Panc1 (cell line): ENCODE data around the gene STUB1. TPM values are rescaled to one million over a fixed set of nuclear protein-coding genes. Genes with fewer than 3 reads are reported as not detected.

Experiments
- ATAC-seq: fragments of 200-7000 bp; cut with Tn5 transposase; 2 replicates; pipeline ENCODE4 v1.9.1; 2020; ENCODE audit warnings: mild to moderate bottlenecking, moderate library complexity
- BruUV-seq: library from RNA; stranded (reverse); fragments of 400-500 nt; replicated peaks from 2 replicates; lab custom pipeline; 2021; lab: Mats Ljungman, UMichigan
- CTCF ChIA-PET: fragments of 300-600 bp; sonication (Branson Sonifier 250); formaldehyde crosslinking; loops from one replicate; lab custom pipeline; 2022; ENCODE audit warnings: antibody characterized with exemption; lab: Charles Lee
- POLR2A ChIA-PET: fragments of 300-600 bp; sonication (Branson Sonifier 250); formaldehyde crosslinking; loops from one replicate; lab custom pipeline; 2022; ENCODE audit warnings: antibody characterized with exemption; lab: Charles Lee
- DNase-seq: peaks from one replicate; pipeline ENCODE4 v3.0.0-alpha.2; 2010; ENCODE audit warnings: low read depth, low spot score
- H3K27ac ChIP-seq: 2 replicates; pipeline ENCODE4 v1.5.1; 2011; ENCODE audit warnings: mild to moderate bottlenecking, low read length, inconsistent platforms
- H3K27me3 ChIP-seq: fragments of 200-500 bp; sonication (Bioruptor generic); 2 replicates; pipeline ENCODE4 v1.6.0; 2014; ENCODE audit warnings: low read length, inconsistent platforms; ENCODE audit not compliant: control insufficient read depth, insufficient read depth
- H3K36me3 ChIP-seq: fragments of 200-500 bp; sonication (Bioruptor generic); 2 replicates; pipeline ENCODE4 v1.5.1; 2014; ENCODE audit warnings: inconsistent platforms, mild to moderate bottlenecking, low read length, moderate library complexity; ENCODE audit not compliant: control insufficient read depth, insufficient read depth
- H3K4me1 ChIP-seq: 2 replicates; pipeline ENCODE4 v1.5.1; 2011; ENCODE audit warnings: inconsistent platforms, mild to moderate bottlenecking, low read length, moderate library complexity; ENCODE audit not compliant: control insufficient read depth, insufficient read depth
- H3K4me3 ChIP-seq, 2 experiments: 2 replicates each; pipeline ENCODE4 v1.5.1; 2011 to 2012; ENCODE audit warnings: low read depth in 2 of 2, low read length in 2 of 2, mild to moderate bottlenecking in 2 of 2, inconsistent platforms in 1 of 2, moderate library complexity in 1 of 2
- H3K9me3 ChIP-seq: fragments of 200-500 bp; sonication (Bioruptor generic); 2 replicates; pipeline ENCODE4 v1.5.1; 2014; ENCODE audit warnings: low read depth, mild to moderate bottlenecking, inconsistent platforms, low read length, moderate library complexity; ENCODE audit not compliant: control insufficient read depth, insufficient read depth
- POLR2AphosphoS5 ChIP-seq: IDR thresholded peaks from 2 replicates; pipeline ENCODE4 v1.6.1; 2012; ENCODE audit warnings: mild to moderate bottlenecking, low read depth, low read length, moderate library complexity
- REST ChIP-seq, 2 experiments: IDR thresholded peaks; 2 replicates each; pipeline ENCODE4 v1.6.1; 2011 to 2012; ENCODE audit warnings: low read depth in 2 of 2, control low read depth in 1 of 2, low read length in 1 of 2, mild to moderate bottlenecking in 1 of 2, moderate library complexity in 1 of 2; ENCODE audit not compliant: insufficient read depth in 1 of 2
- SIN3A ChIP-seq: IDR thresholded peaks from 2 replicates; pipeline ENCODE4 v1.6.1; 2012; ENCODE audit warnings: low read depth, mild to moderate bottlenecking, low read length, moderate library complexity, borderline replicate concordance; ENCODE audit not compliant: insufficient read depth
- TCF7L2 ChIP-seq: IDR thresholded peaks from 2 replicates; pipeline ENCODE4 v1.6.1; 2011; ENCODE audit warnings: mild to moderate bottlenecking, low read depth, low read length, inconsistent platforms
- in situ Hi-C: cut with HindIII; loops from 2 replicates; pipeline ENCODE4 v1.10.0; 2016; ENCODE audit warnings: low sequenced_read_pairs, low pct_unique_long_range_greater_than_20kb
- intact Hi-C: fragments of 100-400 bp; cut with micrococcal nuclease; formaldehyde crosslinking; loops from one replicate; pipeline ENCODE4 v1.10.0; 2022; ENCODE audit not compliant: unreplicated experiment
- total RNA-seq: library from RNA; stranded (reverse); gene quantifications from one replicate; pipeline ENCODE4 v1.2.1, GENCODE V29; 2021; ENCODE audit not compliant: unreplicated experiment
- TF ChIP-seq, protein P1 (sequence below): fragments of 450-650 bp; IDR thresholded peaks from 2 replicates; pipeline ENCODE4 v1.5.1; 2017; ENCODE audit warnings: mild to moderate bottlenecking

STUB1 gene
- total RNA-seq, 1 experiment from 2014 or later = 217 TPM

DNA sequence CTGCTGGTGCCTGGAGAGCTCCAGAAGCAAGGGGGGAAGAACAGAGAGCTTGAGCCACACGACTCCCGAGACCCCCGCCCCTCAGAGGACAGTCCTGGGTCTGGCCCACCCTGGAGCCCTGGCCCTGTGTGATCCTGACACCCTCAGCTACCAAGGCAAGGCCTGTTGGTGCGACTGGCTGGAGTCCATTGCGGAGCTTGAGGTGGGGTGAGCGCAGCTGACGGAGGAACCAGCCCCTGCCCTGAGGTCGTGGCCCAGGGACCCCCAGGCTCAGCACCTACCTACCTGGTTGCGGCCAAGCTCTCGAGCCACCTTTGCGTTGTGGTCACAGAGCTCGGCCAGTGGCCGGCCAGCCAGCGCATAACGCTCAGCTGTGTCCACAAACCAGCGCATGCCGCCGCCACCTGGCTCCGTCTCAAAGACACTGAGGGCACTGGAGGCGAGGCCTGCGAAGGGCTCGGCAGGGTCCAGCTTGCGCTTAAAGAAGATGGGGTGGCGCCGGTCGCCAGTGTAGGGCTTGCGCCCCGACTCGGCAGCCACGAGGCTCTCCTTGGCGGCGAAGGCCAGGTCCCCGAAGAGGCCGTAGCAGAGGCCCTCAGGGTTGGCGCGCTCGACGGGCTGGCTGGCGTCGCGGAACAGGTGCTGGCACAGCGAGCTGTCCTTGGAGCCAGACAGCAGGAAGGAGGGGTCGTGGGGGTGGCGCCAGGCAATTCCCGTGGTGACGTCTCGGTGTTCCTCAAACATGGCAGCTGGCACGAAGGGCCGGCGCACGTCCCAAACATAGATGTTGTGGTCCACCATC lies 6.5 kb downstream of the STUB1 start:
- DNase-seq (no peak), ATAC-seq (no peak)
- no peaks in the 10 kb centered on the region for H3K27me3 ChIP-seq
- no TSS peak for BruUV-seq
- TF ChIP-seq TCF7L2 (no peak), SIN3A (no peak), REST (IDR thresholded peaks at IDR 0.05; ENCODE audit: insufficient read depth in 1 of 2, low read depth in 2 of 2, low read length in 1 of 2) (no peak), POLR2AphosphoS5 (no peak)
- TF ChIP-seq, protein P1, sequence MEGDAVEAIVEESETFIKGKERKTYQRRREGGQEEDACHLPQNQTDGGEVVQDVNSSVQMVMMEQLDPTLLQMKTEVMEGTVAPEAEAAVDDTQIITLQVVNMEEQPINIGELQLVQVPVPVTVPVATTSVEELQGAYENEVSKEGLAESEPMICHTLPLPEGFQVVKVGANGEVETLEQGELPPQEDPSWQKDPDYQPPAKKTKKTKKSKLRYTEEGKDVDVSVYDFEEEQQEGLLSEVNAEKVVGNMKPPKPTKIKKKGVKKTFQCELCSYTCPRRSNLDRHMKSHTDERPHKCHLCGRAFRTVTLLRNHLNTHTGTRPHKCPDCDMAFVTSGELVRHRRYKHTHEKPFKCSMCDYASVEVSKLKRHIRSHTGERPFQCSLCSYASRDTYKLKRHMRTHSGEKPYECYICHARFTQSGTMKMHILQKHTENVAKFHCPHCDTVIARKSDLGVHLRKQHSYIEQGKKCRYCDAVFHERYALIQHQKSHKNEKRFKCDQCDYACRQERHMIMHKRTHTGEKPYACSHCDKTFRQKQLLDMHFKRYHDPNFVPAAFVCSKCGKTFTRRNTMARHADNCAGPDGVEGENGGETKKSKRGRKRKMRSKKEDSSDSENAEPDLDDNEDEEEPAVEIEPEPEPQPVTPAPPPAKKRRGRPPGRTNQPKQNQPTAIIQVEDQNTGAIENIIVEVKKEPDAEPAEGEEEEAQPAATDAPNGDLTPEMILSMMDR = no peak
- ChIA-PET CTCF (interaction anchor here (0.5 kb wide), 1 partner anchor 15 kb away, joined by 3 read pairs; no protein-coding TSS in a partner anchor), POLR2A (no interaction called here)
- peaks cover 10% of the 10 kb centered on the region; the same call in 1 of the 2 replicates for H3K36me3 ChIP-seq
- in situ Hi-C loops = no loop called here
- intact Hi-C loops = loop anchor here (10.0 kb wide), 1 partner anchor 1088 kb away; the partner anchor contains the start of genes EME2, MRPS34 and NME3
- 0 out of 2 replicates have a peak overlapping the region, but pooled peaks have one; percentile 23 for H3K27ac ChIP-seq
- no peaks in the 10 kb centered on the region for H3K9me3 ChIP-seq
- no peak overlapping the region for H3K4me3 ChIP-seq
- H3K4me1 ChIP-seq = peaks cover 23% of the 10 kb centered on the region

- H3K36me3 ChIP-seq = peaks cover 10% of the 10 kb centered on the region; the same call in 1 of the 2 replicates
- peaks cover 15% of the 10 kb centered on the region for H3K4me1 ChIP-seq
- intact Hi-C loops = loop anchor here (10.0 kb wide), 1 partner anchor 1087 kb away; the partner anchor contains the start of genes EME2, MRPS34 and NME3
- no peak for ATAC-seq
- H3K27ac ChIP-seq = no peak overlapping the region
- H3K27me3 ChIP-seq = no peaks in the 10 kb centered on the region
- no peak overlapping the region for H3K4me3 ChIP-seq
- BruUV-seq = no TSS peak
- no peak for DNase-seq
- no peak for TF ChIP-seq REST (IDR thresholded peaks at IDR 0.05; ENCODE audit: insufficient read depth in 1 of 2, low read depth in 2 of 2, low read length in 1 of 2)
- no peak for TF ChIP-seq TCF7L2
- TF ChIP-seq, protein P1 = no peak
- TF ChIP-seq SIN3A = no peak
- TF ChIP-seq POLR2AphosphoS5 = no peak
- H3K9me3 ChIP-seq = no peaks in the 10 kb centered on the region
- in situ Hi-C loops = no loop called here
- ChIA-PET POLR2A (no interaction called here), CTCF (no interaction called here)
Measured at GRCh38 chr16:687499-687898, 7.3 kb downstream of the STUB1 start.
